Stimulated activated naive CD8-positive, alpha-beta T cell treated with anti-CD3 and anti-CD28 coated beads, Interleukin-15, amount 100 ng/mL, for 72 hours (primary cell): ENCODE data around the gene MACF1.

Source experiments
- ATAC-seq: fragments of 150-1000 bp; cut with Tn5 transposase; 2 replicates; pipeline ENCODE4 v1.10.0; 2021; ENCODE audit warnings: mild to moderate bottlenecking, moderate library complexity
- DNase-seq, 2 donors: peaks; one replicate each; pipeline ENCODE4 v3.0.0; 2021 to 2022
- H3K27ac Mint-ChIP-seq, 2 donors: one replicate each; pipeline ENCODE4 v1.8.0; 2022; ENCODE audit warnings: mild to moderate bottlenecking in 2 of 2, mixed read lengths in 2 of 2, moderate library complexity in 2 of 2
- H3K27me3 Mint-ChIP-seq: one replicate; pipeline ENCODE4 v1.8.0; 2022; ENCODE audit warnings: mixed read lengths
- H3K4me1 Mint-ChIP-seq: one replicate; pipeline ENCODE4 v1.8.0; 2022; ENCODE audit warnings: mild to moderate bottlenecking, mixed read lengths
- H3K4me3 Mint-ChIP-seq, 2 donors: one replicate each; pipeline ENCODE4 v1.8.0; 2022; ENCODE audit warnings: mild to moderate bottlenecking in 2 of 2, mixed read lengths in 2 of 2, moderate library complexity in 1 of 2
- H3K9me3 Mint-ChIP-seq, 2 donors: one replicate each; pipeline ENCODE4 v1.8.0; 2022; ENCODE audit warnings: mixed read lengths in 2 of 2

Gene MACF1

DNA sequence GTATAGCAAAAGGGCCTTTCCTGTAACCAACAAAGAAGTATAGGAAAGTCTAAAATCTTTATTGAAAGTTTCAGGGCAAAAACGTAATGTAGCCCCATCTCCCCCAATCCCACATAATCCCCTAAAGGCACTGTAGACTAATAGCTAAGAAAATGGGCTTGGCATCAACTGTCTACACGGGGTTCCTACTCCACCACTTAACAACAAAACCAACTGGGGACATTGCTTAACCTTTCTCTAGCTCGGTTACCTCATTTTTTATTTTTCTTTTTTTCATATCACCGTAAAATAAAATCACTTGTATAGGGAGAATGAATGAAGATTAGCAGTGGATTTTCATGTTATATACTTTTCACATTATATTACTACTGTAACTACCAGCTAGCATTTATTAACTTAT is 12.3 kb downstream of the MACF1 start:
- no peak for DNase-seq
- peaks cover 59% of the 10 kb centered on the region for H3K4me1 Mint-ChIP-seq

GRCh38 chr1:39220891-39221870 is 16.7 kb downstream of the MACF1 start:
- DNase-seq (no peak), ATAC-seq (no peak)
- H3K4me1 Mint-ChIP-seq: peaks cover 58% of the 10 kb centered on the region
- no peaks in the 10 kb centered on the region for H3K27me3 Mint-ChIP-seq
- H3K9me3 Mint-ChIP-seq: no peaks in the 10 kb centered on the region
- no peak overlapping the region for H3K4me3 Mint-ChIP-seq
- no peak overlapping the region for H3K27ac Mint-ChIP-seq

More for the DNA sequence above, 12.3 kb downstream of the MACF1 start:
- Mint-ChIP-seq H3K4me3 (peak overlapping the region; percentile 82 to 86), H3K27me3 (no peaks in the 10 kb centered on the region), H3K9me3 (no peaks in the 10 kb centered on the region), H3K27ac (peak overlapping the region in 1 of 2 donors; percentile 97)
- ATAC-seq: no peak

DNA sequence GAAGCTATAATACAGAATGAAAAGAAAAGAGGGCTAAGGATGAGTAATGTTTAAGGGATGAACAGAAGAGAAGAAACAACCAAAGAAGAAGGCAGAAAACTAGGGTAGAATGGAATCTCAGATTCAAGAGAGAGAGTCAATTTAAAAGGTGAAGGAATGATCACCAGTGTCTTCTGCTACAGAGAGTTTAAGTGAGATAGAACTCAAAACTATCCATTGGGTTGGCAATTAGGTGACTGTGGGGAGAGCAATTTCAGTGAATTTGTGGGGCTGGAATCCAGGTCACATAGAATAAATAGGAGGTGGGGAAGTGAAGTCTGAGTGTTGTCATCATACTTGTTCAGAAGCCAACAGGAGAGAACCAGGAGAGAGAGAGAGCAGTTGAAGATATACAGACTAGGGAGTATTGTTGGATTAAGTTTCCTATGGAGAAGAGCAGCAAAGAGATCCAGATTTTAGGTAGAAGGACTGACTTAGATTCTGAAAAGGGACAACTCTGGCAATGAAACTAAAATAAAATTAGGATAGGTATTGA is 19.9 kb downstream of the MACF1 start:
- Mint-ChIP-seq H3K4me1 (peaks cover 45% of the 10 kb centered on the region), H3K27ac (no peak overlapping the region), H3K9me3 (no peaks in the 10 kb centered on the region), H3K27me3 (no peaks in the 10 kb centered on the region), H3K4me3 (no peak overlapping the region)
- DNase-seq: no peak
- ATAC-seq: no peak

DNA sequence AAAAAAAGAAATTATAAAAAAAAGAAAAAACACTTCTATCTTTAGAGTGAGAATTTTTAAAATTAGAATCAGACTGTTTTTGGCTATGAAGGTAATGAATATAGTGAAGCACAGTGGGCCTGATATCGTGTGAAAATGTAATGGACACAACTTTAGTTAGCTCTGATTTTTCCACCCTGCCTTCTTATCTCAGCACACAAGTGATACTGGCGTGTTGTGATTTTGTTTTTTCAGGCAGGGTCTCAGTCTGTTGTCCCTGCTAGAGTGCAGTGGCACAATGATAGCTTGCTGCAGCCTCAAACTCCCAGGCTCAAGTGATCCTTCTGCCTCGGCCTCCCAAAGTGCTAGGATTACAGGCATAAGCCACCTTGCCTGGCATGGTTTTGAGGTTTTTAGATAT is 22.3 kb downstream of the MACF1 start:
- ATAC-seq (no peak), DNase-seq (no peak)
- Mint-ChIP-seq H3K27ac (no peak overlapping the region), H3K4me1 (peaks cover 52% of the 10 kb centered on the region), H3K9me3 (no peaks in the 10 kb centered on the region), H3K27me3 (no peaks in the 10 kb centered on the region), H3K4me3 (no peak overlapping the region)

DNA sequence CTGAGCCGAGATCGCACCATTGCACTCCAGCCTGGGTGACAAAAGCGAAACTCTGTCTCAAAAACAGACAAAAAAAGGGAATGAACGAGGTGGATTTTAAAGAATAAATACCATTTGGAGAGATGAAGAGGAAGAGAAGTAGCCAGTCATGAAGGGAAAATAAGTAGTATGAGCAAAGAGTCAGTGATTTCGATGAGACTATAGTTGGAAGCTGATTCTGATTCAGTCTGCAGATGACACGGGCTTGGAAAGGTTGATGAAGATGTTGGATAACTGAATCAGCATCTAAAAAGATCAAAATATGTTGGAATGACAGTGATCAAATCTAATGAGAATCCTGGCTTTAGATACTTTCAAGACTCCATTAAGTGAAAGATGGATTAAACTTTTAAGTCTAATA is 23.8 kb downstream of the MACF1 start:
- Mint-ChIP-seq H3K27ac (no peak overlapping the region), H3K4me3 (no peak overlapping the region), H3K27me3 (no peaks in the 10 kb centered on the region), H3K4me1 (peaks cover 41% of the 10 kb centered on the region), H3K9me3 (no peaks in the 10 kb centered on the region)
- no peak for ATAC-seq
- DNase-seq: no peak

DNA sequence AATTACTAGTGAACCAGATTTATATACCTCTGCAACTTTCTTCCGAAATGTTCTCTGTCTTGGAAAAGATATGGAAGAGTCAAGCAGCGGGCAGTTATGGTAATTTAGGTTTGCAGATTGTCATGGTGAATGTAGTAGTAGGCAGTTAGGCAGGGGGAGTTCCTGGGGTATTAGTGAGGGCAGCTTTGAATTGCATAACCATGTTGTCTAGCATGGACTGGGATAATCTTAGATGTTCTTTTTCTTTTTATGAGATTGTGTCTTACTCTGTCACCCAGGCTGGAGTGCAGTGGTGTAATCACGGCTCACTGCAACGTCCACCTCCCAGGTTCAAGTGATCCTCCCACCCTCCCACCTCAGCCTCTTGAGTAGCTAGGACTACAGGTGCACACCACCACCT is 25.0 kb downstream of the MACF1 start:
- ATAC-seq (no peak), DNase-seq (no peak)
- no peak overlapping the region for H3K27ac Mint-ChIP-seq
- no peaks in the 10 kb centered on the region for H3K27me3 Mint-ChIP-seq
- H3K9me3 Mint-ChIP-seq: no peaks in the 10 kb centered on the region
- H3K4me3 Mint-ChIP-seq: no peak overlapping the region
- peaks cover 30% of the 10 kb centered on the region for H3K4me1 Mint-ChIP-seq

GRCh38 chr1:39230261-39231190 is 26.0 kb downstream of the MACF1 start:
- H3K27ac Mint-ChIP-seq: peak overlapping the region; percentile 55 to 81
- peaks cover 28% of the 10 kb centered on the region for H3K4me1 Mint-ChIP-seq
- no peak for DNase-seq
- peak overlapping the region; percentile 25 to 51 for H3K4me3 Mint-ChIP-seq
- no peaks in the 10 kb centered on the region for H3K9me3 Mint-ChIP-seq
- H3K27me3 Mint-ChIP-seq: no peaks in the 10 kb centered on the region
- ATAC-seq: peak; percentile 72

DNA sequence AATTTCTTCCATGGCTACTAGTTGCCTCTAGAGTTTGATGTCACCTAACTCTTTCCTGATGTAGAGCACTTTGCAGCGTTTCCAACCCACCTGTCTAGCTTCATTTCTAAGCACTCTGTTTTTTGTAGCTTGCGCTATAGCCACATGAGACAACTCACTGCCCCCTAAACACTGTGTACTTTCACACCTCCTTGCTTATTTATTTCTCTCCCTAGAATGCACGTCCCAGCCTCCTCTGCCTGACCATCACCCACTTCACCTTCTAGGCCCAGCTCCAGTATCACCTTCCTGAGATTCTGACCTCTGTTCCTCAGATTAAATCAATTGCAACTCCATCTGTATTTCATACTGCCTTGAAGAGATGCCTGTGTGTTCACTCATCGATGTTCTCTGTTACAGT is 32.5 kb downstream of the MACF1 start:
- no peak for ATAC-seq
- H3K4me3 Mint-ChIP-seq: no peak overlapping the region
- peaks cover 33% of the 10 kb centered on the region for H3K4me1 Mint-ChIP-seq
- no peaks in the 10 kb centered on the region for H3K27me3 Mint-ChIP-seq
- no peaks in the 10 kb centered on the region for H3K9me3 Mint-ChIP-seq
- DNase-seq: no peak
- H3K27ac Mint-ChIP-seq: peak overlapping the region in 1 of 2 donors; percentile 5

GRCh38 chr1:39238476-39238875 is 34.0 kb downstream of the MACF1 start:
- Mint-ChIP-seq H3K27me3 (no peaks in the 10 kb centered on the region), H3K4me3 (no peak overlapping the region), H3K27ac (no peak overlapping the region), H3K4me1 (peaks cover 33% of the 10 kb centered on the region), H3K9me3 (no peaks in the 10 kb centered on the region)
- no peak for DNase-seq
- ATAC-seq: no peak

DNA sequence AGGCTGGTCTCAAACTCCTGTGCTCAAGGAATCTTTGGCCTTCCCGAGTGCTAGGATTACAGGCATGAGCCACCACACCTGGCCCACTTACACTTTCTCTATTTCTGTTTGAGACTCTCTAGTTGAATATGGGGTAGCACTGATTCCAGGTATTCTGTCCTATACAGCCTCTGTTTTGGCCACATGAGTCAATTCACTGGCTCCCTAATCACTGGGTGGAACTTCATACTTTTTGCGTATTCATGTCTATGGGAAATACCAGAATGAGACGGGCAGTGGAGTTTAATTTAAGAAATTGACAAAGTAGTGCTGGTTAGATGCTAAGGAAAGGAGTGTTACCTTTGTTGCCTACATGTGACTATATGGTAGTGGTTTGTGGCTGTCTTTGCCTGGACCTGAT is 35.5 kb downstream of the MACF1 start:
- H3K4me3 Mint-ChIP-seq: no peak overlapping the region
- DNase-seq: no peak
- no peaks in the 10 kb centered on the region for H3K9me3 Mint-ChIP-seq
- peaks cover 33% of the 10 kb centered on the region for H3K4me1 Mint-ChIP-seq
- H3K27ac Mint-ChIP-seq: no peak overlapping the region
- H3K27me3 Mint-ChIP-seq: no peaks in the 10 kb centered on the region
- no peak for ATAC-seq

GRCh38 chr1:39243302-39243701 is 38.8 kb downstream of the MACF1 start:
- ATAC-seq (no peak), DNase-seq (no peak)
- Mint-ChIP-seq H3K27ac (no peak overlapping the region), H3K27me3 (no peaks in the 10 kb centered on the region), H3K4me3 (no peak overlapping the region), H3K4me1 (peaks cover 29% of the 10 kb centered on the region), H3K9me3 (no peaks in the 10 kb centered on the region)

- Mint-ChIP-seq H3K27me3 (no peaks in the 10 kb centered on the region), H3K9me3 (no peaks in the 10 kb centered on the region), H3K4me1 (peaks cover 18% of the 10 kb centered on the region), H3K4me3 (no peak overlapping the region), H3K27ac (no peak overlapping the region)
- no peak for ATAC-seq
- no peak for DNase-seq
These were observed 46.2 kb downstream of the MACF1 start for GRCh38 chr1:39250460-39251240.

DNA sequence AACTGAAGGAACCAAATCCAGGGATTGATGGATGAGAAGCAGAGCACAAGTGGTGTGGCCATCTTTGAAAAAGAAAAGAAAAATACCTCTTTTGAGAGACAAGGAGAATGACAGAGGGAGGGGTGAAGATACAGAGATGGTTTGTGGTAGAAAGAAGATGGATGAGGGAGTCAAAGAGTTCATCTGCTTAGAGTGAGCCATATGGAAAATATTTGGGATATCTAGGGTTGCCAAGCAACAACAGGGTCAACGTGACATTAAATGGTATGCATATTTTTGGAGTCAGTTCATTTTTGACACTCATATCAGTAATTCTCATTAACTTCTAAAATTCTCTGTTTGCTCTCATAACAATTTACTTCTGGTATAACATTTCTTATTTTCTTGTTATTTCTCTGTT is 50.7 kb downstream of the MACF1 start:
- H3K4me1 Mint-ChIP-seq: peaks cover 6% of the 10 kb centered on the region
- DNase-seq: no peak

GRCh38 chr1:39258146-39258924 is 53.8 kb downstream of the MACF1 start:
- Mint-ChIP-seq H3K4me1 (peaks cover 25% of the 10 kb centered on the region), H3K4me3 (no peak overlapping the region), H3K9me3 (no peaks in the 10 kb centered on the region), H3K27me3 (no peaks in the 10 kb centered on the region), H3K27ac (peak overlapping the region in 1 of 2 donors; percentile 40)
- DNase-seq: peak; percentile 53 to 54
- ATAC-seq: peak; percentile 54

More for the DNA sequence above, 50.7 kb downstream of the MACF1 start:
- H3K27me3 Mint-ChIP-seq: no peaks in the 10 kb centered on the region
- no peaks in the 10 kb centered on the region for H3K9me3 Mint-ChIP-seq
- H3K4me3 Mint-ChIP-seq: no peak overlapping the region
- no peak for ATAC-seq
- no peak overlapping the region for H3K27ac Mint-ChIP-seq
